RWPE1 (cell line): ENCODE results near the gene DCUN1D4.

Experiments
- CTCF ChIA-PET: fragments of 350-600 bp; sonication (Branson Sonifier 250); formaldehyde crosslinking; extraction: SDS; loops from one replicate; lab custom pipeline; 2021; lab: Yijun Ruan, JAX
- POLR2A ChIA-PET: fragments of 400-600 bp; formaldehyde crosslinking; extraction: SDS; loops from one replicate; lab custom pipeline; 2020; ENCODE audit warnings: antibody characterized with exemption; ENCODE audit not compliant: low non-redundant PET; lab: Yijun Ruan, JAX
- DNase-seq: peaks from one replicate; pipeline ENCODE4 v3.0.0; 2012; ENCODE audit warnings: low spot score
- H3K27ac ChIP-seq: fragments of 450-650 bp; 2 replicates; pipeline ENCODE4 v1.5.1; 2017
- CTCF ChIP-seq: fragments of 450-650 bp; conservative IDR thresholded peaks from 2 replicates; pipeline ENCODE4 v1.5.1; 2017; ENCODE audit warnings: low read depth, mild to moderate bottlenecking

DCUN1D4 gene

GRCh38 chr4:51844153-51845054 is 1.5 kb downstream of the DCUN1D4 start:
- POLR2A ChIA-PET: no interaction called here
- H3K27ac ChIP-seq: peak overlapping the region; percentile 97
- CTCF ChIA-PET: no interaction called here

GRCh38 chr4:51845055-51845426 is 2.1 kb downstream of the DCUN1D4 start:
- no peak for TF ChIP-seq CTCF
- POLR2A ChIA-PET: no interaction called here
- DNase-seq: no peak
- CTCF ChIA-PET: no interaction called here
- peak overlapping the region; percentile 97 for H3K27ac ChIP-seq

More at GRCh38 chr4:51844153-51845054, 1.5 kb downstream of the DCUN1D4 start:
- TF ChIP-seq CTCF: no peak
- DNase-seq: peak; percentile 84

GRCh38 chr4:51845711-51846110 is 2.8 kb downstream of the DCUN1D4 start:
- DNase-seq: no peak
- ChIA-PET POLR2A (interaction anchor here (0.7 kb wide), 1 partner anchor 162 kb away, joined by 3 read pairs; no protein-coding TSS in a partner anchor), CTCF (interaction anchor here (0.7 kb wide), 1 partner anchor 184 kb away, joined by 3 read pairs; no protein-coding TSS in a partner anchor)
- TF ChIP-seq CTCF: no peak
- no peak overlapping the region for H3K27ac ChIP-seq

GRCh38 chr4:51849430-51849829 is 6.5 kb downstream of the DCUN1D4 start:
- H3K27ac ChIP-seq: no peak overlapping the region
- ChIA-PET CTCF (no interaction called here), POLR2A (no interaction called here)
- DNase-seq: no peak
- no peak for TF ChIP-seq CTCF

- TF ChIP-seq CTCF: no peak
- DNase-seq: no peak
- ChIA-PET CTCF (interaction anchor here (0.6 kb wide), 1 partner anchor 8 kb away, joined by 4 read pairs; no protein-coding TSS in a partner anchor), POLR2A (no interaction called here)
- no peak overlapping the region for H3K27ac ChIP-seq
Observed at GRCh38 chr4:51850294-51850693, 7.3 kb downstream of the DCUN1D4 start.

GRCh38 chr4:51851090-51851936 is 8.4 kb downstream of the DCUN1D4 start:
- H3K27ac ChIP-seq: peak overlapping the region; percentile 33; the same call in 1 of the 2 replicates
- DNase-seq: no peak
- CTCF ChIA-PET: no interaction called here
- POLR2A ChIA-PET: no interaction called here
- no peak for TF ChIP-seq CTCF
